SJSA1 (cell line): ENCODE measurements around the gene TLCD2. TPM values are rescaled to one million over a fixed set of nuclear protein-coding genes. Genes with fewer than 3 reads are reported as not detected.
"Not testable (repeated sequence)": the region's sequence is repeated elsewhere in the genome, so short reads cannot be mapped to it uniquely, and the experiment has no call there.

Source experiments
- DNase-seq, 2 experiments: peaks; one replicate each; pipeline ENCODE4 v3.0.0-alpha.2; 2015 to 2020; ENCODE audit warnings: low spot score in 2 of 2, low read depth in 1 of 2
- H3K27ac ChIP-seq: fragments of 250-450 bp; sonication (Bioruptor Pico); 2 replicates; pipeline ENCODE4 v1.5.1; 2020; ENCODE audit warnings: mild to moderate bottlenecking, moderate library complexity
- H3K27me3 ChIP-seq: fragments of 250-450 bp; sonication (Bioruptor Pico); replicated peaks from 2 replicates; pipeline ENCODE4 v1.5.1; 2020; ENCODE audit warnings: mild to moderate bottlenecking, moderate library complexity
- H3K36me3 ChIP-seq: fragments of 250-450 bp; sonication (Bioruptor Pico); 2 replicates; pipeline ENCODE4 v1.5.1; 2020; ENCODE audit warnings: mild to moderate bottlenecking
- H3K4me1 ChIP-seq: fragments of 250-450 bp; sonication (Bioruptor Pico); replicated peaks from 2 replicates; pipeline ENCODE4 v1.6.1; 2021; ENCODE audit warnings: mild to moderate bottlenecking
- H3K4me3 ChIP-seq: fragments of 250-450 bp; sonication (Bioruptor Pico); 2 replicates; pipeline ENCODE4 v1.5.1; 2020; ENCODE audit warnings: mild to moderate bottlenecking
- H3K9me3 ChIP-seq: fragments of 250-450 bp; sonication (Bioruptor Pico); replicated peaks from 2 replicates; pipeline ENCODE4 v1.5.1; 2020; ENCODE audit warnings: mild to moderate bottlenecking
- total RNA-seq: library from RNA; depleted of rRNA; stranded (reverse); fragments of >200 nt; shearing (Covaris generic); gene quantifications from 2 replicates; pipeline ENCODE4 v1.2.3, GENCODE V29; 2014; rRNA removed

The TLCD2 gene
- total RNA-seq, 1 experiment from 2014 or later: 0.95 TPM

GRCh38 chr17:1663934-1664333 is 46.2 kb downstream of the TLCD2 start:
- H3K27ac ChIP-seq, H3K4me3 ChIP-seq, H3K27me3 ChIP-seq, DNase-seq, H3K4me1 ChIP-seq, H3K9me3 ChIP-seq: not testable (repeated sequence)
- H3K36me3 ChIP-seq: peaks cover 90% of the 10 kb centered on the region

GRCh38 chr17:1661045-1661444 is 49.1 kb downstream of the TLCD2 start:
- Histone ChIP-seq H3K36me3 (peaks cover 89% of the 10 kb centered on the region), H3K4me1 (no peaks in the 10 kb centered on the region), H3K27me3 (no peaks in the 10 kb centered on the region), H3K27ac (no peak overlapping the region), H3K4me3 (no peak overlapping the region), H3K9me3 (no peaks in the 10 kb centered on the region)
- DNase-seq: no peak

GRCh38 chr17:1658100-1658499 is 52.1 kb downstream of the TLCD2 start:
- no peaks in the 10 kb centered on the region for H3K27me3 ChIP-seq
- H3K9me3 ChIP-seq: no peaks in the 10 kb centered on the region
- no peak overlapping the region for H3K4me3 ChIP-seq

DNA sequence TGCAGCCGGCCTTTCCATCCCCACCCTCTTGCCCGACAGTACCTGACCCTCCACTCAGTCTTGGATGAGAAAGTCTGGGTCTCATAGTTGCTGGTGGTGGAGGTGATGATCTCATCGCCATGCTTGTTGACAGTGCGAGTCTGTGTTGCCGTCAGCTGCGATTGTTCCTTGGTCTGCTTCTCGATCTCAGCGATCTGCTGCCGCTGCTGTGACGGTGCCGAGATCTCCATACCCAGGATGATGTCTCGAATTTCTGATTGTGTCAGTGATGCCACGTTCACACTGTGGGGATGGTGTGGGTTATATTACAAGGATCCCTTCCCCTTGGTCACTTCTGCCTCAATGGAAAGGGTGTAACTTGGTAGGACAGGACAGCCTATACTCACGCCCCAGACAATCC is 56.4 kb downstream of the TLCD2 start:
- Histone ChIP-seq H3K9me3 (no peaks in the 10 kb centered on the region), H3K4me1 (peaks cover 17% of the 10 kb centered on the region), H3K36me3 (peaks cover 88% of the 10 kb centered on the region), H3K27me3 (no peaks in the 10 kb centered on the region), H3K4me3 (no peak overlapping the region), H3K27ac (no peak overlapping the region)
- no peak for DNase-seq

More at GRCh38 chr17:1658100-1658499, 52.1 kb downstream of the TLCD2 start:
- no peak for DNase-seq
- Histone ChIP-seq H3K36me3 (peaks cover 96% of the 10 kb centered on the region), H3K27ac (no peak overlapping the region), H3K4me1 (no peaks in the 10 kb centered on the region)

GRCh38 chr17:1652794-1653193 is 57.4 kb downstream of the TLCD2 start:
- not testable (repeated sequence) for H3K4me3 ChIP-seq, H3K27me3 ChIP-seq, DNase-seq, H3K27ac ChIP-seq, H3K9me3 ChIP-seq
- H3K4me1 ChIP-seq: peaks cover 24% of the 10 kb centered on the region
- H3K36me3 ChIP-seq: peaks cover 84% of the 10 kb centered on the region

Other genes starting within 250 kb of the TLCD2 start
- 113 and 155 TPM in 2 replicates for gene MYO1C, start 217.7 kb downstream of the TLCD2 start, total RNA-seq
- 18.1 and 34.4 TPM in 2 replicates for gene INPP5K, start 193.8 kb downstream of the TLCD2 start, total RNA-seq
- gene PITPNA, start 147.6 kb downstream of the TLCD2 start, total RNA-seq: 15.7 and 37.8 TPM in 2 replicates
- gene SLC43A2, start 81.5 kb downstream of the TLCD2 start, total RNA-seq: 2.0 and 3.4 TPM in 2 replicates
- 0.16 TPM in 2 replicates for gene SCARF1, start 64.6 kb downstream of the TLCD2 start, total RNA-seq
- 0.22 and 1.0 TPM in 2 replicates for gene RILP, start 60.5 kb downstream of the TLCD2 start, total RNA-seq
- 47.1 and 73.3 TPM in 2 replicates for gene PRPF8, start 25.5 kb downstream of the TLCD2 start, total RNA-seq
- 5.1 and 10.8 TPM in 2 replicates for gene WDR81, start 14.3 kb upstream of the TLCD2 start, total RNA-seq
- not detected in 2 replicates for gene SERPINF2, start 32.5 kb upstream of the TLCD2 start, total RNA-seq
- gene SERPINF1, start 51.7 kb upstream of the TLCD2 start, total RNA-seq: not detected in 2 replicates
- 6.3 and 8.3 TPM in 2 replicates for gene SMYD4, start 119.5 kb upstream of the TLCD2 start, total RNA-seq
- 24.2 and 34.3 TPM in 2 replicates for gene RPA1, start 119.6 kb upstream of the TLCD2 start, total RNA-seq